ENCODE measurements around the gene PLXDC1.
A peak's percentile ranks its signal among the peaks of the same experiment; 100 is the strongest.

The PLXDC1 gene

GRCh38 chr17:39151943-39152818 is 744 bp upstream of the PLXDC1 start:
- TF ChIP-seq CTCF (conservative IDR thresholded peaks at IDR 0.05): no peak
- H3K27ac ChIP-seq: peak overlapping the region; percentile 80

- no peak for TF ChIP-seq CTCF (conservative IDR thresholded peaks at IDR 0.05)
- H3K27ac ChIP-seq: no peak overlapping the region; the same call in 1 of the 2 replicates
Observed at GRCh38 chr17:39150795-39151149, 665 bp downstream of the PLXDC1 start.

- H3K27ac ChIP-seq: no peak overlapping the region
- TF ChIP-seq CTCF (conservative IDR thresholded peaks at IDR 0.05): peak; percentile 16; the same call in 1 of the 2 replicates
Observed at GRCh38 chr17:39150104-39150634, 1.3 kb downstream of the PLXDC1 start.

- no peak overlapping the region for H3K27ac ChIP-seq
- TF ChIP-seq CTCF (conservative IDR thresholded peaks at IDR 0.05): no peak
Observed at GRCh38 chr17:39147221-39148185, 3.9 kb downstream of the PLXDC1 start.

GRCh38 chr17:39146273-39146672 is 5.2 kb downstream of the PLXDC1 start:
- no peak for TF ChIP-seq CTCF (conservative IDR thresholded peaks at IDR 0.05)
- no peak overlapping the region for H3K27ac ChIP-seq

- no peak for TF ChIP-seq CTCF (conservative IDR thresholded peaks at IDR 0.05)
- H3K27ac ChIP-seq: no peak overlapping the region
Observed at GRCh38 chr17:39145143-39145542, 6.3 kb downstream of the PLXDC1 start.

GRCh38 chr17:39144416-39144840 is 7.0 kb downstream of the PLXDC1 start:
- no peak for TF ChIP-seq CTCF (conservative IDR thresholded peaks at IDR 0.05)
- no peak overlapping the region for H3K27ac ChIP-seq
